Measurements from ENCODE around the gene XPC. TPM values are rescaled to one million over a fixed set of nuclear protein-coding genes. Genes with fewer than 3 reads are reported as not detected.

XPC gene
- total RNA-seq, 2 donors from 2014 or later = 33.0 to 40.0 TPM

DNA sequence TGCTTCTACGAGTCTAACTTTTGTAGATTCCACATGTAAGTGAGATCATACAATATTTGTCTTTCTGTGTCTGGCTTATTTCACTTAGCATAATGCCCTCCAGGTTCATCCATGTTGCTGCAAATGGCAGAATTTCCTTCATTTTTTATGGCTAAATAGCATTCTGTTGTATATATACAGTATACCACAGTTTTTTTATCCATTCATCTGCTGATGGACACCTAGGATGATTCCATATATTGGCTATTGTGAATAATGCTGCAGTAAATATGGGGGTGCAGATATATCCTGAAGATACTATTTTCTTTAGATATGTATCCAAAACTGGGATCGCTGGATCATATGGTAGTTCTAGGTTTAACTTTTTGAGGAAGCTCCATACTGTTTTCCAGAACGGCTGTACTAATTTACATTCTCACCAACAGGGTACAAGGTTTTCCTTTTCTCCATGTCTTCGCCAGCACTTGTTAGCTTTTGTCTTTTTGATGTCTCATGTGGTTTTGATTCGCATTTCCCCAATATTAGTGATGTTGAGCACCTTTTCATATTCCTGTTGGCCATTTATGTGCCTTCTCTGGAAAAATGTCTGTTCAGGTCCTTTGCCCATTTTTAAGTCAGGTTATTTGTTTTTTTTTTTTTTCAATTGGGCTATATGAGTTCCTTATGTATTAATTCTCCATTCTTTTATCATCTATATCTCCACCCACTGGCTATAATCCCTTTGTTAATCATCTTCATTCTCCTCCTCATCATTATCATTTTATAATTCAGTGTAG, 80.6 kb downstream of the XPC start:
- Histone ChIP-seq H3K9ac (ENCODE audit: extremely low read depth, low read length, poor library complexity, severe bottlenecking) (no peak overlapping the region), H3K4me1 (ENCODE audit: control insufficient read depth, insufficient read depth, low read length) (no peaks in the 10 kb centered on the region), H3K4me3 (ENCODE audit: low read length) (no peak overlapping the region), H3K36me3 (ENCODE audit: control insufficient read depth, insufficient read depth, low read length) (no peaks in the 10 kb centered on the region), H3K9me3 (ENCODE audit: control insufficient read depth, low read length) (peaks cover 21% of the 10 kb centered on the region), H3K27ac (ENCODE audit: low read depth, low read length) (no peak overlapping the region), H3K27me3 (ENCODE audit: control insufficient read depth, insufficient read depth, low read length, poor library complexity, severe bottlenecking) (no peaks in the 10 kb centered on the region)
- Mint-ChIP-seq H3K9me3 (peaks cover 19% of the 10 kb centered on the region), H3K4me3 (no peak overlapping the region), H3K27me3 (ENCODE audit: insufficient read depth) (peaks cover 8% of the 10 kb centered on the region), H3K36me3 (ENCODE audit: low read depth) (peaks cover 5% of the 10 kb centered on the region), H3K4me1 (peaks cover 2% of the 10 kb centered on the region), H3K27ac (no peak overlapping the region)
- TF ChIP-seq, protein P1, sequence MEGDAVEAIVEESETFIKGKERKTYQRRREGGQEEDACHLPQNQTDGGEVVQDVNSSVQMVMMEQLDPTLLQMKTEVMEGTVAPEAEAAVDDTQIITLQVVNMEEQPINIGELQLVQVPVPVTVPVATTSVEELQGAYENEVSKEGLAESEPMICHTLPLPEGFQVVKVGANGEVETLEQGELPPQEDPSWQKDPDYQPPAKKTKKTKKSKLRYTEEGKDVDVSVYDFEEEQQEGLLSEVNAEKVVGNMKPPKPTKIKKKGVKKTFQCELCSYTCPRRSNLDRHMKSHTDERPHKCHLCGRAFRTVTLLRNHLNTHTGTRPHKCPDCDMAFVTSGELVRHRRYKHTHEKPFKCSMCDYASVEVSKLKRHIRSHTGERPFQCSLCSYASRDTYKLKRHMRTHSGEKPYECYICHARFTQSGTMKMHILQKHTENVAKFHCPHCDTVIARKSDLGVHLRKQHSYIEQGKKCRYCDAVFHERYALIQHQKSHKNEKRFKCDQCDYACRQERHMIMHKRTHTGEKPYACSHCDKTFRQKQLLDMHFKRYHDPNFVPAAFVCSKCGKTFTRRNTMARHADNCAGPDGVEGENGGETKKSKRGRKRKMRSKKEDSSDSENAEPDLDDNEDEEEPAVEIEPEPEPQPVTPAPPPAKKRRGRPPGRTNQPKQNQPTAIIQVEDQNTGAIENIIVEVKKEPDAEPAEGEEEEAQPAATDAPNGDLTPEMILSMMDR (conservative IDR thresholded peaks at IDR 0.05) = no peak
- no peak for DNase-seq
- 91 to 94% methylated on average over 5 of the region's 5 CpGs for WGBS, 2 experiments (ENCODE audit: insufficient coverage in 1 of 2, insufficient read length in 1 of 2)

DNA sequence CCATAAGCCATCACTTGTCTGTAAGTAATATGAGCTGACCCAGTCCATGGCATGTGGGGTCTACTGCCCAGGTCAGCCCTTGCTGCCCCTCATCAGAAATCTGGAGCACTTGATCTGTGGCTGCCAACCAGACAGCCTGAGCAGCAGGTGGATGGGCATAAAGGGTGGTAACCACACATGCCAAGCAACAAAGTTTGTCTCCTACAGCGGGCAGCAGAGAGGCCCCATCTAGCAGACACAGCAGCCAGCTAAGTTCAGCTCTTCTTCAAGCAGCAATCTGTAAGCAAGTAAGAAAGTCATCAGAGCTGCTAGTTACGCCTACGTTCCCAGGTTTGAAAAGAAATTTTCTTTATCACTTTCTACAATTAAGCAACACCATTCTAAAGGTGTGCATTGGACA, 81.7 kb downstream of the XPC start:
- H3K4me1 ChIP-seq (ENCODE audit: control insufficient read depth, insufficient read depth, low read length) = no peaks in the 10 kb centered on the region
- H3K27me3 Mint-ChIP-seq (ENCODE audit: insufficient read depth) = peaks cover 7% of the 10 kb centered on the region
- H3K27ac ChIP-seq (ENCODE audit: low read depth, low read length) = no peak overlapping the region
- H3K27me3 ChIP-seq (ENCODE audit: control insufficient read depth, insufficient read depth, low read length, poor library complexity, severe bottlenecking) = no peaks in the 10 kb centered on the region
- TF ChIP-seq, protein P1 (conservative IDR thresholded peaks at IDR 0.05) = no peak
- peaks cover 5% of the 10 kb centered on the region for H3K36me3 Mint-ChIP-seq (ENCODE audit: low read depth)
- no peak overlapping the region for H3K4me3 Mint-ChIP-seq
- H3K9me3 ChIP-seq (ENCODE audit: control insufficient read depth, low read length) = peaks cover 21% of the 10 kb centered on the region
- H3K9me3 Mint-ChIP-seq = peaks cover 21% of the 10 kb centered on the region
- no peak overlapping the region for H3K27ac Mint-ChIP-seq
- H3K9ac ChIP-seq (ENCODE audit: extremely low read depth, low read length, poor library complexity, severe bottlenecking) = no peak overlapping the region
- DNase-seq = no peak
- 95 to 100% methylated on average over 1 to 3 of the region's 3 CpGs for WGBS, 2 experiments (ENCODE audit: insufficient coverage in 1 of 2, insufficient read length in 1 of 2)
- H3K4me1 Mint-ChIP-seq = peaks cover 6% of the 10 kb centered on the region
- H3K36me3 ChIP-seq (ENCODE audit: control insufficient read depth, insufficient read depth, low read length) = no peaks in the 10 kb centered on the region
- H3K4me3 ChIP-seq (ENCODE audit: low read length) = no peak overlapping the region

Other genes starting within 250 kb of the XPC start
- 10 to 100 TPM; 16.2 to 20.5 TPM for gene CHCHD4, start 53.7 kb downstream of the XPC start, total RNA-seq
- 10 to 100 TPM; 28.9 to 39.3 TPM for gene TMEM43, start 53.5 kb downstream of the XPC start, total RNA-seq
- 10 to 100 TPM; 18.1 to 19.7 TPM for gene LSM3, start 216 bp upstream of the XPC start, total RNA-seq
- 10 to 100 TPM; 43.1 to 56.5 TPM for gene SLC6A6, start 224.0 kb upstream of the XPC start, total RNA-seq

All from endodermal cell (in vitro differentiated cells).